OCI-LY1 (cell line): ENCODE data around the gene IGF1R.

Source experiments
- H2AFZ ChIP-seq: fragments of 200-600 bp; sonication (generic), shearing (Covaris generic); 2 replicates; pipeline ENCODE4 v1.6.0; 2014; ENCODE audit warnings: antibody characterized with exemption, mild to moderate bottlenecking, low read length
- H3F3A ChIP-seq: fragments of 200-600 bp; sonication (generic), shearing (Covaris generic); 2 replicates; pipeline ENCODE4 v1.6.0; 2014; ENCODE audit warnings: mild to moderate bottlenecking, antibody characterized with exemption, low read length, moderate library complexity; ENCODE audit not compliant: insufficient read depth
- H3K27ac ChIP-seq: fragments of 200-600 bp; sonication (generic); 2 replicates; pipeline ENCODE4 v1.5.1; 2014; ENCODE audit warnings: low read length, mixed run types, mild to moderate bottlenecking, low read depth; ENCODE audit not compliant: poor library complexity, severe bottlenecking
- H3K27me3 ChIP-seq: fragments of 200-600 bp; sonication (generic); 2 replicates; pipeline ENCODE4 v1.6.0; 2014; ENCODE audit warnings: antibody characterized with exemption, mild to moderate bottlenecking, low read length, moderate library complexity; ENCODE audit not compliant: insufficient read depth
- H3K36me3 ChIP-seq: fragments of 200-600 bp; sonication (generic); 2 replicates; pipeline ENCODE4 v1.6.1; 2014; ENCODE audit warnings: mild to moderate bottlenecking, antibody characterized with exemption, low read length, moderate library complexity, mixed read lengths; ENCODE audit not compliant: insufficient read depth
- H3K4me1 ChIP-seq: fragments of 200-600 bp; sonication (generic); 2 replicates; pipeline ENCODE4 v1.5.1; 2014; ENCODE audit warnings: mild to moderate bottlenecking, low read length, moderate library complexity; ENCODE audit not compliant: insufficient read depth, severe bottlenecking
- H3K4me2 ChIP-seq: fragments of 200-600 bp; sonication (generic), shearing (Covaris generic); 2 replicates; pipeline ENCODE4 v1.6.1; 2014; ENCODE audit warnings: low read length
- H3K4me3 ChIP-seq: fragments of 200-600 bp; sonication (generic); 2 replicates; pipeline ENCODE4 v1.5.1; 2014; ENCODE audit warnings: low read length, low read depth, mild to moderate bottlenecking, mixed read lengths; ENCODE audit not compliant: poor library complexity, severe bottlenecking
- H3K79me2 ChIP-seq: fragments of 200-600 bp; shearing (Covaris generic); 2 replicates; pipeline ENCODE4 v1.6.1; 2016; ENCODE audit warnings: mixed run types, low read length, mixed read lengths; ENCODE audit not compliant: insufficient read depth
- H3K9ac ChIP-seq: fragments of 200-600 bp; sonication (generic), shearing (Covaris generic); 2 replicates; pipeline ENCODE4 v1.6.1; 2014; ENCODE audit warnings: mild to moderate bottlenecking, low read length, mixed read lengths
- H3K9me2 ChIP-seq: fragments of 200-600 bp; sonication (generic), shearing (Covaris generic); 2 replicates; pipeline ENCODE4 v1.6.1; 2014; ENCODE audit warnings: low read depth, mild to moderate bottlenecking, low read length, mixed read lengths
- H3K9me3 ChIP-seq: fragments of 200-600 bp; shearing (Covaris generic); 2 replicates; pipeline ENCODE4 v1.6.1; 2014; ENCODE audit warnings: low read length, mixed read lengths
- H4K20me1 ChIP-seq: fragments of 200-600 bp; sonication (generic), shearing (Covaris generic); 2 replicates; pipeline ENCODE4 v1.6.0; 2016; ENCODE audit warnings: mild to moderate bottlenecking, low read length; ENCODE audit not compliant: insufficient read depth
- EZH2 ChIP-seq: fragments of 200-600 bp; sonication (generic), shearing (Covaris generic); IDR thresholded peaks from 2 replicates; pipeline ENCODE4 v1.8.0; 2017; ENCODE audit warnings: borderline replicate concordance, mixed run types, mild to moderate bottlenecking, antibody characterized with exemption, low read length, moderate library complexity, mixed read lengths
- TF ChIP-seq, protein P1 (sequence below): fragments of 200-600 bp; sonication (generic), shearing (Covaris generic); IDR thresholded peaks from 2 replicates; pipeline ENCODE4 v1.5.1; 2017; ENCODE audit warnings: mild to moderate bottlenecking, antibody characterized with exemption, low read length, moderate library complexity, mixed read lengths

IGF1R gene

GRCh38 chr15:98708037-98708590, 59.8 kb downstream of the IGF1R start:
- Histone ChIP-seq H3K4me1 (no peaks in the 10 kb centered on the region), H3K4me3 (no peak overlapping the region), H4K20me1 (no peaks in the 10 kb centered on the region), H3K79me2 (no peaks in the 10 kb centered on the region), H3K36me3 (no peaks in the 10 kb centered on the region), H3K9me2 (no peaks in the 10 kb centered on the region), H3K4me2 (no peak overlapping the region), H3K27me3 (peaks cover 5% of the 10 kb centered on the region; the same call in 1 of the 2 replicates), H3K27ac (no peak overlapping the region), H3F3A (no peaks in the 10 kb centered on the region), H2AFZ (no peak overlapping the region), H3K9me3 (no peaks in the 10 kb centered on the region), H3K9ac (no peak overlapping the region)
- TF ChIP-seq EZH2, result no peak
- TF ChIP-seq, protein P1, sequence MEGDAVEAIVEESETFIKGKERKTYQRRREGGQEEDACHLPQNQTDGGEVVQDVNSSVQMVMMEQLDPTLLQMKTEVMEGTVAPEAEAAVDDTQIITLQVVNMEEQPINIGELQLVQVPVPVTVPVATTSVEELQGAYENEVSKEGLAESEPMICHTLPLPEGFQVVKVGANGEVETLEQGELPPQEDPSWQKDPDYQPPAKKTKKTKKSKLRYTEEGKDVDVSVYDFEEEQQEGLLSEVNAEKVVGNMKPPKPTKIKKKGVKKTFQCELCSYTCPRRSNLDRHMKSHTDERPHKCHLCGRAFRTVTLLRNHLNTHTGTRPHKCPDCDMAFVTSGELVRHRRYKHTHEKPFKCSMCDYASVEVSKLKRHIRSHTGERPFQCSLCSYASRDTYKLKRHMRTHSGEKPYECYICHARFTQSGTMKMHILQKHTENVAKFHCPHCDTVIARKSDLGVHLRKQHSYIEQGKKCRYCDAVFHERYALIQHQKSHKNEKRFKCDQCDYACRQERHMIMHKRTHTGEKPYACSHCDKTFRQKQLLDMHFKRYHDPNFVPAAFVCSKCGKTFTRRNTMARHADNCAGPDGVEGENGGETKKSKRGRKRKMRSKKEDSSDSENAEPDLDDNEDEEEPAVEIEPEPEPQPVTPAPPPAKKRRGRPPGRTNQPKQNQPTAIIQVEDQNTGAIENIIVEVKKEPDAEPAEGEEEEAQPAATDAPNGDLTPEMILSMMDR, result no peak

DNA sequence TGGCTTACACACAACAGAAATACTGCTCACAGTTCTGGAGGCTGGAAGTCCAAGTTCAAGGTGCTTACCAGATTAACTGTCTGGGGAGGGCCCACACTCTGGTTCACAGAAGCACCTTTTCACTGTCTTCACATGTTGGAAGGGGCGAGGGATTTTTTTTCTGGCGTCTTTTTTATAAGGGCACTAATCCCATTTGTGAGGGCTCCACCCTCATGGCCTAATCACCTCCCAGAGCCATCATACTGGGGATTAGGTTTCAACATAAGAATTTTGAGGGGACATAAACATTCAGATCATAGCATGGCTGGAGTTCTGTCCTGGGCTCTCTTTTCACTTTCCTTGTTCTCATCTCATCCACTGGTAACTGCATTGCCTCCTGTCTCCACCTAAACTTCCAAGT, 63.5 kb downstream of the IGF1R start:
- Histone ChIP-seq H3K9me2 (no peaks in the 10 kb centered on the region), H3K9ac (no peak overlapping the region), H3F3A (no peaks in the 10 kb centered on the region), H3K4me2 (no peak overlapping the region), H3K79me2 (no peaks in the 10 kb centered on the region), H4K20me1 (no peaks in the 10 kb centered on the region), H3K9me3 (no peaks in the 10 kb centered on the region), H3K27me3 (peaks cover 5% of the 10 kb centered on the region; the same call in 1 of the 2 replicates), H3K4me3 (no peak overlapping the region), H3K4me1 (no peaks in the 10 kb centered on the region), H3K27ac (no peak overlapping the region), H3K36me3 (no peaks in the 10 kb centered on the region), H2AFZ (no peak overlapping the region)
- no peak for TF ChIP-seq EZH2
- TF ChIP-seq, protein P1, result no peak

- no peaks in the 10 kb centered on the region for H4K20me1 ChIP-seq
- H3K4me2 ChIP-seq, result no peak overlapping the region
- no peaks in the 10 kb centered on the region for H3K79me2 ChIP-seq
- TF ChIP-seq, protein P1, result no peak
- TF ChIP-seq EZH2, result no peak
- no peak overlapping the region for H3K9ac ChIP-seq
- no peaks in the 10 kb centered on the region for H3K4me1 ChIP-seq
- no peaks in the 10 kb centered on the region for H3F3A ChIP-seq
- H2AFZ ChIP-seq, result no peak overlapping the region
- no peak overlapping the region for H3K27ac ChIP-seq
- no peaks in the 10 kb centered on the region for H3K9me2 ChIP-seq
- H3K27me3 ChIP-seq, result peaks cover 5% of the 10 kb centered on the region; the same call in 1 of the 2 replicates
- no peak overlapping the region for H3K4me3 ChIP-seq
- H3K36me3 ChIP-seq, result no peaks in the 10 kb centered on the region
- no peaks in the 10 kb centered on the region for H3K9me3 ChIP-seq
Observed at GRCh38 chr15:98712845-98713584, 64.7 kb downstream of the IGF1R start.
